HUDEP-2 (cell line): ENCODE data around the gene KIAA0513.

ENCODE experiments used
- DNase-seq, 76 experiments: peaks; one replicate each; lab custom pipeline; 2025; ENCODE audit not compliant: unreplicated experiment in 76 of 76; lab: John Stamatoyannopoulos, UW

Gene KIAA0513

DNA sequence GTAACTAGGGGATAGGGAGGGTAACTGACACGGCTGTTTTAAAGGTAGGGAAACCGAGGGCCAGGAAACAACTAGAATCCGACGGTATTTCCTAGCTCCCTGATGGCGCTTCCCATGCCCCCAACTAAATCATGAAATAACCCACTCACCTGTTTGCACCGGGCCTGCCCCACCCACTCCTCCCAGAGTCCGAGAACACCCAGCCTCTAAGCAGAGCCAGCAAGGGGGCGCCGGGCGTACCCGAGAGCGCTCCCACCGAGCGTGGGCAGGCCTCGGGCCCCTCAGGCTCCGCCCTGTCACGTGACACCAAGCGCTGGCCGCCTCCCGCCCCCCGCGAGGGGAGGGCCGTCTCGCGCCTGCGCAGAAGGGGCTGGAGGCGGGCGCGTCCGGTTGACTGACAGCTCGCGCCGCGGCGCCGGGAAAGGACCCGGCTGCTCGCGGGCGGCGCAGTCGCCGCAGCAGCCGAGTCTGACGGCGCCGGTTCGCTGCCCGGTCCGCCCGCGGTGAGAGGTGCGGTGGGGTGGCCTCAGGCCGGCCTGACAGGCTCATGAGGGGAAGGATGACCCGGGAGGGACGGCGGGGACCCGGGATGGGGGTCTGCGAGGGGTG lies at the start of gene KIAA0513:
Gene KIAA0513, plus strand, starts transcription at position 447 of the 609 bp plus-strand sequence. CDS start 39,277 bp downstream, outside the sequence.
- DNase-seq, result peak in 72 of 76 experiments; percentile 22 to 96 (median 86)

DNA sequence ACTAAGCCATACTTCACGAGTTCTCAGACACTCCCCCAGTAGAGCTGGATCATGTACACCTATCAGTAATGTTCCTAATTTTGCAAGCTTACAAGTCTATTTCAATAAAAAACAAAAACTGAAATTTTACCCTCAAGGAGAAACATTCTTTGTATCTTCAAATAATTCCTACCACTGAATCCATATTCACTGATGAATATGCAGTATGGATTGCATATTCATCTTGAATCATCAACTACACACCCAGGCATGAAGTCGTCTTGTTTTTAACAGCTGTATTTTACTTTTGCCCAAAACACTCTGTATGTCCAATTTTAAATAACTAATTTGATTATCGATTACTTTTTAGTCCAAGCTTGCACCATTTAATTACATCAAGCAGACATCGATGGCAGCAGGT lies 48.1 kb upstream of the KIAA0513 start:
- DNase-seq, result no peak

DNA sequence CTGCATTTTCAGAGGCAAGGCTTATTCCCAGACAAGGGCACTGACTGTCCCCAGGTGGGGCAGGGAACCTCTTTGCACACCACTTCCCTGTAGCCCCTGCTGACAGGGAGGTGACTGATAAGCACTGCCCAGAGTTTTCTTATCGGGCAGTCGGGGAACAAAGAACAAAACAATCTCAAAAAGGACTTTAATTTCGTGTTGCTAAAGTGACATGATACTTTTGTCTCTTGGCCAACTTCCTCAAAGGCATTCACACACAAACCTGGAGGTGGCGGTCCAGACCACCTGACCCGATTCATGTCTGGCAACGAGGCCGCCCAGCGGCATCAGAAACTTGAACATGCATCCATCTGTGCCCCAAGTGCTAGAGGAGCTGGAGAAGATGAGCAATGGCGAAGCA lies 45.2 kb upstream of the KIAA0513 start:
- peak in 15 of 76 experiments; percentile 3 to 26 (median 10) for DNase-seq

- no peak for DNase-seq
These were observed 42.2 kb upstream of the KIAA0513 start for GRCh38 chr16:84985079-84986065.

- DNase-seq, result no peak
These were observed 41.5 kb upstream of the KIAA0513 start for GRCh38 chr16:84986102-84986501.

DNA sequence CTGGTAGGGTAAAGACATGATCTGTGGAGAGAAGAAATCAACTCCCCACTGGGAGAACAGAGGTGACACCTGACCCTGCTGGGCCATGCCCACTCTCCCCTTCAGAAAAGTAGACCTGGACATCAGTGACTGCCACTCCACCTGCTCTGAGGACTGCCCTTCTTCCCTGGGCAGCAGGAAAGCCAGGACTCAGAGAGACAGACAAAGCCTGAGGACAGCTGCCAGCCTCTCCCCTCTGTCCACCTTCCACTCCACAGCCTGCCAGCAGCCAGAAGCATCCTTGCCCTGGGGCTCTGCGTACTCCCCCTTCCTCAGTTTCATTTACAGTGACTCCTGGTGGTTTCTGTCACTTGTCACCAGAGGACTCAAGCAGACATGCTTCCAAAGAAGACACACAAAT lies 40.7 kb upstream of the KIAA0513 start:
- DNase-seq, result no peak

- DNase-seq, result no peak
These were observed 39.1 kb upstream of the KIAA0513 start for GRCh38 chr16:84988328-84989080.

GRCh38 chr16:84989749-84990620 lies 37.6 kb upstream of the KIAA0513 start:
- DNase-seq, result no peak

DNA sequence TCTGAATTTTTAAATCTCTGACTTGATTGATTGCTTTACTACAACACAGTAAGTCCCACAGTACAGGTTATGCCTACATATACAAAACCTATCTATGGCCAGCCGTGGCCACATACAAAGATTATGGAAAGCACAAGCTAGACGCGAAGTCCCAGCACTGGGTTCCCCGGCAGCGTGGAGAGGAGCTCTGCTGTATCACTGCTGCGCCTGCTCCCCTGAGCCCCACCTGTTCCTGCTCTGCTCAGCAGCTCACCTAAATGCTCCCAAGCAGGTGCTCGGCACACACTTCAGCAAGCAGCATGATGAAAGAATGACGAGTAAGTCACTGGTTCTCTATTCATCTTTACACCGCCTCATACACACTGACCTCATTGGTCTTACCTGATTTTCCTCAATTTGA lies 36.8 kb upstream of the KIAA0513 start:
- no peak for DNase-seq

GRCh38 chr16:84992717-84993075 lies 34.9 kb upstream of the KIAA0513 start:
- DNase-seq, result no peak

DNA sequence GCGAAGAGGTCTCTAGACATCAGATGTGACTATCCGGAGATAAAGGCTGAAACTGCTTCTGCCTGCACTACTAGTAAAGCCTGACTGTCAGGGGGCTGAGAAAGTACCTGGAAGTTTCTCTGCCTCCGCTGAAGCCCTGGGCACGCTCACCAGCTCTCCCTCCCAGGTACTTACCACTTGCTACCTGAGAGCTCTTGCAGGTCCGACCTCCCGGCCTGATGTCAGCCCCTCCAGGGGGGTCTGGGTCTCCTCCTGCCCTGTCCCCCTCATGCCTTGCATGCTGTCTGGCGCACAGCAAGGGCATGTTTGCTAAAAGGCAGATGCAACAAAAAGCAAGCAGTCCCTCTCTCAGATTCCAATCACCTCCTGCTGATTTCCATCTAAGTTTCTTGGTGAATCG lies 33.7 kb upstream of the KIAA0513 start:
- DNase-seq, result no peak

DNA sequence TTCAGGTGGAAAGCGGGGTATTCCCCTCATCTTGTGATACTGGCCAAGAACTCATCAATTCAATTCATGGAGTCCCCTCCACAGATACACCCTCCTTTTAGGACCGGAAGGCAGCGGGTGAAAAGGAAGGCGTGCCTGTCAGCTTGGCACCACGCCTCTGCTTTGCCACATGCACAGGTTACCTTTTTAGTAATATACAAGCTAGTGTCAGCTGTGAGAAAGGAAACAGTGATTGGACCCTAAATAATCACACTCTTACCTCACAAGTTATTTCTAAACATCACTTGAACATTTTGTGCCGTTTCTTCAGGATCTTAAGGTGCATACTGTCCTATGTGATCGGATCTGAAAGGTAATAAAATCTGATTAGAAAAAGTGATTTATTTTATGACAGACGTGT lies 31.9 kb upstream of the KIAA0513 start:
- no peak for DNase-seq

- no peak for DNase-seq
These were observed 31.2 kb upstream of the KIAA0513 start for GRCh38 chr16:84996365-84996764.

- DNase-seq, result no peak
These were observed 28.4 kb upstream of the KIAA0513 start for GRCh38 chr16:84999200-84999599.

GRCh38 chr16:84999857-85000480 lies 27.6 kb upstream of the KIAA0513 start:
- no peak for DNase-seq

GRCh38 chr16:85002099-85002541 lies 25.5 kb upstream of the KIAA0513 start:
- no peak for DNase-seq

- no peak for DNase-seq
These were observed 25.0 kb upstream of the KIAA0513 start for GRCh38 chr16:85002608-85003007.

DNA sequence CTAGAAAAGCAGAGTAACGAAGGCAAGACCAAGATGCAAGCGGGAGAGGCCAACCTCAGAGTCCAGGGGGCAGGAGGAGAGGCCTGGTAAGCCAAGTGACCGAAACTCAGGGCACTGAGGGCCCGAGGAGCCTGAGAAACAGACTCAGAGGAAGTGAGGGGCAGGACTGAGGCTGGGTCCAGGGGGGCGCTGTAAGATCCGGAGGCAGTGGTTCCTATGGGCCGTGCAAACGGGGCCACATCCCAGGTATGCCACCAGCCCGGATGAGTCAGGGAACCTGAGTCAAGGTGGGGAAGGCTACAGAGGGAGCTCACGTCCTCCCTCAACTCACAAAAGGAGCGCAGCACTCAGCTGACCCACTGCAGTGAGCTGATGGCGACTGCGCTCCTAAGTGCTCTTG lies 24.5 kb upstream of the KIAA0513 start:
- DNase-seq, result no peak

- no peak for DNase-seq
These were observed 23.6 kb upstream of the KIAA0513 start for GRCh38 chr16:85003725-85004586.
